Panc1 (cell line): ENCODE measurements around the gene FILIP1.

Experiments
- POLR2AphosphoS5 ChIP-seq: IDR thresholded peaks from 2 replicates; pipeline ENCODE4 v1.6.1; 2012; ENCODE audit warnings: mild to moderate bottlenecking, low read depth, low read length, moderate library complexity
- SIN3A ChIP-seq: IDR thresholded peaks from 2 replicates; pipeline ENCODE4 v1.6.1; 2012; ENCODE audit warnings: low read depth, mild to moderate bottlenecking, low read length, moderate library complexity, borderline replicate concordance; ENCODE audit not compliant: insufficient read depth
- TF ChIP-seq, protein P1 (sequence below): fragments of 450-650 bp; IDR thresholded peaks from 2 replicates; pipeline ENCODE4 v1.5.1; 2017; ENCODE audit warnings: mild to moderate bottlenecking

DNA sequence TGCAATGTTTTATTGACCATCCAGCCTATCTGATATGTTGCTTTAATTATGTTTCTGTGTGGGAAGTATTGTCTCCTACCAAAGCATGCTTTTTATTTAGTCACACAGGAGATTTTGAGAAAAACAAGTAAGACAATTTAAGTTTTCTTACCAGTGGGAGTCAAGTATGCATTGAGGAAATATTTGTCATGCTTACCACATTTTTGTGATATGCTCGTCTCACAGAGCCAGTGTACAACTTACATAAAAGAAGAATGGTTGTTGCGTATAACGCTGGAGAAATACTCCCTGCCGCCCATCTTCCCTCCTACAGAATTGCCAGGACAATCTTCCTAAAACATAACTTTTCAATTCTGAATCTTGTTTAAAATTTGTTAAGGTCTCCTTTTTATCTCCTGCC is 37.1 kb upstream of the FILIP1 start:
- no peak for TF ChIP-seq POLR2AphosphoS5
- TF ChIP-seq, protein P1, sequence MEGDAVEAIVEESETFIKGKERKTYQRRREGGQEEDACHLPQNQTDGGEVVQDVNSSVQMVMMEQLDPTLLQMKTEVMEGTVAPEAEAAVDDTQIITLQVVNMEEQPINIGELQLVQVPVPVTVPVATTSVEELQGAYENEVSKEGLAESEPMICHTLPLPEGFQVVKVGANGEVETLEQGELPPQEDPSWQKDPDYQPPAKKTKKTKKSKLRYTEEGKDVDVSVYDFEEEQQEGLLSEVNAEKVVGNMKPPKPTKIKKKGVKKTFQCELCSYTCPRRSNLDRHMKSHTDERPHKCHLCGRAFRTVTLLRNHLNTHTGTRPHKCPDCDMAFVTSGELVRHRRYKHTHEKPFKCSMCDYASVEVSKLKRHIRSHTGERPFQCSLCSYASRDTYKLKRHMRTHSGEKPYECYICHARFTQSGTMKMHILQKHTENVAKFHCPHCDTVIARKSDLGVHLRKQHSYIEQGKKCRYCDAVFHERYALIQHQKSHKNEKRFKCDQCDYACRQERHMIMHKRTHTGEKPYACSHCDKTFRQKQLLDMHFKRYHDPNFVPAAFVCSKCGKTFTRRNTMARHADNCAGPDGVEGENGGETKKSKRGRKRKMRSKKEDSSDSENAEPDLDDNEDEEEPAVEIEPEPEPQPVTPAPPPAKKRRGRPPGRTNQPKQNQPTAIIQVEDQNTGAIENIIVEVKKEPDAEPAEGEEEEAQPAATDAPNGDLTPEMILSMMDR, result no peak
- TF ChIP-seq SIN3A, result no peak
